GM10266 (cell line): ENCODE results near the gene GFOD1.
A peak's percentile ranks its signal among the peaks of the same experiment; 100 is the strongest.

ENCODE experiments used
- DNase-seq: peaks from one replicate; pipeline ENCODE4 v3.0.0; 2012; ENCODE audit errors: extremely low spot score
- TF ChIP-seq, protein P1 (sequence below): IDR thresholded peaks from 2 replicates; pipeline ENCODE4 v1.5.1; 2012; ENCODE audit warnings: mild to moderate bottlenecking, low read depth; ENCODE audit not compliant: control insufficient read depth, insufficient read depth; ENCODE audit errors: missing control alignments

Gene GFOD1

GRCh38 chr6:13359287-13359686 lies 128.1 kb downstream of the GFOD1 start:
- TF ChIP-seq, protein P1, sequence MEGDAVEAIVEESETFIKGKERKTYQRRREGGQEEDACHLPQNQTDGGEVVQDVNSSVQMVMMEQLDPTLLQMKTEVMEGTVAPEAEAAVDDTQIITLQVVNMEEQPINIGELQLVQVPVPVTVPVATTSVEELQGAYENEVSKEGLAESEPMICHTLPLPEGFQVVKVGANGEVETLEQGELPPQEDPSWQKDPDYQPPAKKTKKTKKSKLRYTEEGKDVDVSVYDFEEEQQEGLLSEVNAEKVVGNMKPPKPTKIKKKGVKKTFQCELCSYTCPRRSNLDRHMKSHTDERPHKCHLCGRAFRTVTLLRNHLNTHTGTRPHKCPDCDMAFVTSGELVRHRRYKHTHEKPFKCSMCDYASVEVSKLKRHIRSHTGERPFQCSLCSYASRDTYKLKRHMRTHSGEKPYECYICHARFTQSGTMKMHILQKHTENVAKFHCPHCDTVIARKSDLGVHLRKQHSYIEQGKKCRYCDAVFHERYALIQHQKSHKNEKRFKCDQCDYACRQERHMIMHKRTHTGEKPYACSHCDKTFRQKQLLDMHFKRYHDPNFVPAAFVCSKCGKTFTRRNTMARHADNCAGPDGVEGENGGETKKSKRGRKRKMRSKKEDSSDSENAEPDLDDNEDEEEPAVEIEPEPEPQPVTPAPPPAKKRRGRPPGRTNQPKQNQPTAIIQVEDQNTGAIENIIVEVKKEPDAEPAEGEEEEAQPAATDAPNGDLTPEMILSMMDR = no peak
- no peak for DNase-seq

DNA sequence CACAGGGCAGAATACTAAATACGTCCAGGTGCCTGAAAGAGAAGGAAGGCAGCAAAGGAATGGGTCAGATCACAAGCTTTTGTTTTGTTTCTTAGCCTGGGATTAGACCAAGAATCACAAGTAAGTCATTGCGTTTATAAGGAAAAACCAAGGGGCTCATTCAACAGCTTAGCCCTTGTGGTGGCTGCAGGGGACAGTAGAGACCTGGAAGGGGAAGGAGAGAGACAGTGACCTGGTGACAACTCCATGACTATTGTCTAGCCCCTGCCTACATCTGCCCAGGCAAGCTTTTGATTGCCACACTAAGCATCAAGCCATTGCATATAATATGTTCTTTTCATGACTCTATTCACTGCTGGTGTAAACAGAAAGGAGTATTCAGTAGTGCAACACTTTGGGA lies 128.9 kb downstream of the GFOD1 start:
- TF ChIP-seq, protein P1 = no peak

DNA sequence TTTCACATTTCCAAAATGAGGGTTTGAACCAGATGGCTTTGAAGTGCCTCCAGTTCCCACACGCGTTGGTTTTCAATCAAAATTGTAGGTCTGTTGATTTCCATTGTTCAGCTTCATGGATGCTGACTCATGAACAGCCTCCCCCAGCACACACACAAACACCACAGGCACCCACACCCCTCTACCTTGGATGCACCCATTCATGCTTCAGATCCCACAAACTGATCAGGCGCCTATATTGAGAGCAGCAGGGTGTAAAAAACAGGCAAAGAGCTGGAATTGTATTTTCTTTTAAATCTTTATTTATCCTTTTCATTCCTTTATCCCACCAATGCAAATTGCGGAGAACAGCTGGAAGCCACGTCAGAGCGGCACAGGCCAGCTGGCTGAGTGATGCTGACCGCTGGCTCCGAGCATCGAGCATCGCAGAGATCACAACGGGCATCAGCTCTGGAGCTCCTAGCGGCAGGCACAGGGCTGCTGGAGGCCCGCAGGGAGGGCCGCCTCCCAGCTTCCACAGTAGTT lies 129.8 kb downstream of the GFOD1 start:
- TF ChIP-seq, protein P1 = no peak
- DNase-seq = no peak

More for the DNA sequence above, 128.9 kb downstream of the GFOD1 start:
- no peak for DNase-seq

DNA sequence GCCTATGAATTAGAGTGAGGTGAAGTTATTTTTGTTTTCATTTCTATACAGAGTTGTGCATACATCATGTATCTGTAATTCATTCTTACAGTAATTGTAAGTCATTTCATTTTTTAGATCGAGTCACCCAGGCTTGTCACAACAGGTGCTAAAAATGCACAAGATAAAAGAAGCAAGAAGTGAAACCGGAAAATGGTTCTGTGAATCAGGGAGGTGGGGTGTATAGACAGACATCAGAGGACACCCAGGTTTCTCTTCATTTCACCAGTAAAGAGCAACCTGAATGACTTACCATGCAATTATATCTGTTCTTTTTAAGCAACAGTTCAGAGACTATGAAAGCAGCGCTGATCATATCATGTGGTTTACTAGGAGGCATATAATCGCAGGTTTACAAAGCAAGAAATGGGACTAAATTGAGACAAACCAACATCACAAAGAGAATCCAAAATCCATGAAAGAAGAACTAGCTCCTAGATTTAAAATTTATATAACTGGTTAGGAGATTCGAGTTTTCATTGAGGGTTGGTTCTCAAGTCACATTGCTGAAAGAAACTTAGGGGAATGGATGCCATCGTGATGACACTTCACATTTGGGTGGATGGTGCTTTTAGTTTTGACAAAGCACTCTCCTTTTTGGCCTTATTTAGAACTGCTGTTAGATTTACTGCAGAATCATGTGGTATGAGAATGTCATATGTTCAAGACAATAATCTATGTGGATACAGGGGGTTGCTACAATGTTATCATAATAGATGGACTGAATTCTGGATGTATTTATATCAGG lies 131.2 kb downstream of the GFOD1 start:
- TF ChIP-seq, protein P1 = no peak
- DNase-seq = peak; percentile 77

- DNase-seq = no peak
- TF ChIP-seq, protein P1 = no peak
Observed at GRCh38 chr6:13355043-13355945, 132.1 kb downstream of the GFOD1 start.

GRCh38 chr6:13354331-13355042 lies 132.9 kb downstream of the GFOD1 start:
- DNase-seq = no peak
- TF ChIP-seq, protein P1 = no peak
